Kidney (tissue), 14 donors: Measurements from ENCODE around the gene IGFBP2. TPM values are rescaled to one million over a fixed set of nuclear protein-coding genes. Genes with fewer than 3 reads are reported as not detected.

Experiments used
- DNase-seq, 5 donors: peaks; one replicate each; pipeline ENCODE4 v3.0.0-alpha.2; 2013 to 2020
- FAIRE-seq: peaks from 2 replicates; lab custom pipeline; 2012; peaks lifted over from hg19 to GRCh38; lab: Jason Lieb, UNC
- H3K27ac ChIP-seq, 2 donors: one replicate each; pipeline ENCODE4 v1.7.0; 2013; ENCODE audit warnings: low read depth in 2 of 2, low read length in 2 of 2, inconsistent platforms in 1 of 2
- H3K27me3 ChIP-seq: one replicate; pipeline ENCODE4 v1.7.1; 2013; ENCODE audit warnings: low read length, inconsistent platforms; ENCODE audit not compliant: control insufficient read depth, insufficient read depth
- H3K36me3 ChIP-seq, 3 donors: one replicate each; pipeline versions ENCODE4 v1.7.0 to v1.7.1; 2013; ENCODE audit warnings: low read length in 3 of 3, control low read depth in 1 of 3, inconsistent platforms in 1 of 3; ENCODE audit not compliant: insufficient read depth in 3 of 3, control insufficient read depth in 2 of 3
- H3K4me1 ChIP-seq, 3 donors: one replicate each; pipeline versions ENCODE4 v1.7.0 to v1.7.1; 2013; ENCODE audit warnings: low read length in 3 of 3, inconsistent platforms in 1 of 3, low read depth in 1 of 3; ENCODE audit not compliant: control insufficient read depth in 2 of 3, insufficient read depth in 2 of 3
- H3K4me3 ChIP-seq, 3 donors: one replicate each; pipeline versions ENCODE4 v1.7.0 to v1.8.1; 2013; ENCODE audit warnings: low read length in 3 of 3, control low read depth in 1 of 3, inconsistent platforms in 1 of 3
- H3K9ac ChIP-seq, 3 donors: one replicate each; pipeline versions ENCODE4 v1.7.0 to v1.7.1; 2013; ENCODE audit warnings: low read length in 3 of 3, control low read depth in 1 of 3, inconsistent platforms in 1 of 3
- H3K9me3 ChIP-seq, 3 donors: one replicate each; pipeline versions ENCODE4 v1.7.0 to v1.7.1; 2013; ENCODE audit warnings: low read length in 3 of 3, control low read depth in 1 of 3, inconsistent platforms in 1 of 3; ENCODE audit not compliant: control insufficient read depth in 2 of 3, insufficient read depth in 1 of 3
- CTCF ChIP-seq: IDR thresholded peaks from 3 replicates; pipeline ENCODE4 v1.5.1; 2012; ENCODE audit warnings: mild to moderate bottlenecking, moderate library complexity, borderline replicate concordance; ENCODE audit not compliant: insufficient read depth; ENCODE audit errors: extremely low read depth
- intact Hi-C: fragments of 100-400 bp; cut with DNase I; formaldehyde crosslinking; loops from one replicate; pipeline ENCODE4 v1.11.1; 2022
- polyA plus RNA-seq: library from polyadenylated mRNA; stranded (reverse); fragments of 350-450 nt; fragmentation: Illumina TruSeq; extraction: RNeasy Lipid Tissue Mini Kit (QIAGEN cat#74804); gene quantifications from one replicate; pipeline ENCODE4 v1.2.3, GENCODE V29; 2014; ENCODE audit warnings: low read depth, low replicate concordance; ENCODE audit not compliant: insufficient read depth
- total RNA-seq: library from RNA; stranded (reverse); fragmentation: NEBNext Ultra II Directional; extraction: Animal tissue kit (Norgen Biotek cat#: 25700); gene quantifications from one replicate; pipeline ENCODE4 v1.2.1, GENCODE V29; 2021
- donor health status: control.
- donor health status: control.
- donor health status: control.
- donor health status: control.
- donor health status: control.
- donor health status: DM: yes; HTN: yes; CAD: no.
- donor health status: Normal renal cell carcinoma (clear cell type).

Gene IGFBP2
- total and polyA plus RNA-seq, 2 donors from 2014 or later: 53.7 to 369 TPM

- FAIRE-seq (no peak), DNase-seq (no peak)
- Histone ChIP-seq H3K9me3 (no peaks in the 10 kb centered on the region), H3K36me3 (no peaks in the 10 kb centered on the region), H3K27me3 (no peaks in the 10 kb centered on the region), H3K27ac (no peak overlapping the region), H3K4me3 (no peak overlapping the region), H3K4me1 (peaks cover 0 to 2% (median 0%) of the 10 kb centered on the region in 3 donors), H3K9ac (no peak overlapping the region)
- intact Hi-C loops: no loop called here
- no peak for TF ChIP-seq CTCF
Observed at GRCh38 chr2:216663106-216663505, 29.9 kb downstream of the IGFBP2 start.

DNA sequence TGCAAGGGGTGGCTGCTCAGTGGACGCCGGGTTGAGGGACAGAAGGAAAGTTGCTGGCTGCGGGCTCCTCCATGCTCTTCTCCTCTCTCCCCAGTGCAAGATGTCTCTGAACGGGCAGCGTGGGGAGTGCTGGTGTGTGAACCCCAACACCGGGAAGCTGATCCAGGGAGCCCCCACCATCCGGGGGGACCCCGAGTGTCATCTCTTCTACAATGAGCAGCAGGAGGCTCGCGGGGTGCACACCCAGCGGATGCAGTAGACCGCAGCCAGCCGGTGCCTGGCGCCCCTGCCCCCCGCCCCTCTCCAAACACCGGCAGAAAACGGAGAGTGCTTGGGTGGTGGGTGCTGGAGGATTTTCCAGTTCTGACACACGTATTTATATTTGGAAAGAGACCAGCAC lies 30.6 kb downstream of the IGFBP2 start:
- Histone ChIP-seq H3K27ac (no peak overlapping the region), H3K27me3 (no peaks in the 10 kb centered on the region), H3K4me1 (no peaks in the 10 kb centered on the region), H3K36me3 (no peaks in the 10 kb centered on the region), H3K9me3 (no peaks in the 10 kb centered on the region), H3K4me3 (no peak overlapping the region), H3K9ac (no peak overlapping the region)
- intact Hi-C loops: no loop called here
- DNase-seq: no peak
- TF ChIP-seq CTCF: no peak
- no peak for FAIRE-seq

DNA sequence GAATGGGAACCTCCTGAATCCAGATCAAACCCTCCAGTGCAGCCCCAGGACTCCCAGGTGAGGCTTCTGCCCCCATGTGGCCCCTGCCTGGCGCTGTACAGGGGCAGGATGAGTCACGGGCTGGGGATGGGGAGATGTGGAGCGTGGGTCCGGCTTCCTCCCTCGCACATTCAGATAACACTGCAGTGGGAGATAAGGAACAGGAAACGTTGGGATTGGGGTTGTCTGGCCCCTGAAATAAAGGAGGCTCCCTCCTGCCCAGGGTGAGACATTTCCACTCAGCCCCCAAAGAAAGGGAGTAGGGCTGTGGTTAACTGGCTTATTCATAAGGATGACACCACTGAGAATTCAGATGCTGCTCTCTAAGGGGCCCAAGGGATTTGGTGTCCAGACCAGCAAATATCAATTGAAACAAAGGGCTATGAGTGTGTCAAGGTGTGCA lies 31.4 kb downstream of the IGFBP2 start:
- Histone ChIP-seq H3K27me3 (no peaks in the 10 kb centered on the region), H3K9me3 (no peaks in the 10 kb centered on the region), H3K36me3 (no peaks in the 10 kb centered on the region), H3K4me1 (no peaks in the 10 kb centered on the region), H3K27ac (no peak overlapping the region), H3K9ac (no peak overlapping the region), H3K4me3 (no peak overlapping the region)
- intact Hi-C loops: loop anchor here (5.0 kb wide), 1 partner anchor 147 kb away; no protein-coding TSS in a partner anchor
- DNase-seq: peak in 1 of 5 donors; percentile 47
- no peak for TF ChIP-seq CTCF
- no peak for FAIRE-seq

DNA sequence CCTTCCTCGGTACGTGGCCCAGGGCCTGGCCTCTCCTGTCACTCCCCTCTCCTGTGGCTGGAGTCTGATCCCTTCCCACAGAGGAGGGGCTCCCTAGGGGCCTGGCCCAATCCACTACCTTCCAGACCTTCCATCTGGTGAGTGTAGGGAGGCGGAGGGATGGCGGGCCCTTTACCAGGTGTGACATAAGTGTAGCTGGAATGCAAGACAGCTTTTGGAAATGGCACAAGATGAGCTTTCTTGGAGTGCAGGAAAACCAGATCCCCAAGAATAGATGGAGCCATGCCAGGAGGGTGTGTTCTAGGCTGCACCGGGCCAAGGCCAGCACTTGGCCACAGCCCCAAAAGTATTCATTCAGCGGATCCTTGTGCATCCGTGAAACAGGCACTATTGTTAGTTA lies 32.0 kb downstream of the IGFBP2 start:
- intact Hi-C loops: loop anchor here (5.0 kb wide), 1 partner anchor 148 kb away; no protein-coding TSS in a partner anchor
- FAIRE-seq: no peak
- Histone ChIP-seq H3K27me3 (no peaks in the 10 kb centered on the region), H3K36me3 (no peaks in the 10 kb centered on the region), H3K4me1 (no peaks in the 10 kb centered on the region), H3K9ac (no peak overlapping the region), H3K4me3 (no peak overlapping the region), H3K9me3 (no peaks in the 10 kb centered on the region), H3K27ac (no peak overlapping the region)
- DNase-seq: peak in 1 of 5 donors; percentile 32
- no peak for TF ChIP-seq CTCF
